Mesodermal cell (in vitro differentiated cells): Measurements from ENCODE around the gene EHD1.

Experiments
- H3K27ac ChIP-seq: 2 replicates; pipeline ENCODE4 v1.7.0; 2013; ENCODE audit warnings: mild to moderate bottlenecking, low read depth, low read length, moderate library complexity; ENCODE audit not compliant: severe bottlenecking
- H3K36me3 ChIP-seq: 2 replicates; pipeline ENCODE4 v1.7.1; 2013; ENCODE audit warnings: mild to moderate bottlenecking, low read length, moderate library complexity; ENCODE audit not compliant: control insufficient read depth, insufficient read depth
- H3K4me1 ChIP-seq: one replicate; pipeline ENCODE4 v1.7.1; 2013; ENCODE audit warnings: mild to moderate bottlenecking, low read length; ENCODE audit not compliant: insufficient read depth, control insufficient read depth, poor library complexity, severe bottlenecking
- H3K4me3 ChIP-seq: 2 replicates; pipeline ENCODE4 v1.7.0; 2013; ENCODE audit warnings: low read length, control low read depth, mild to moderate bottlenecking; ENCODE audit not compliant: insufficient read depth, poor library complexity, severe bottlenecking; ENCODE audit errors: extremely low read depth
- H3K9me3 ChIP-seq: 2 replicates; pipeline ENCODE4 v1.7.1; 2013; ENCODE audit warnings: mild to moderate bottlenecking, low read length, moderate library complexity; ENCODE audit not compliant: control insufficient read depth
- WGBS, 2 experiments: methylation state at CpG; one replicate each; pipeline ENCODE4 v1.1.5; 2013; ENCODE audit warnings: missing lambda C conversion rate in 2 of 2; ENCODE audit not compliant: insufficient coverage in 2 of 2; 5-methylcytosine and 5-hydroxymethylcytosine counted together

The EHD1 gene

GRCh38 chr11:64813826-64814225 lies 64.6 kb downstream of the EHD1 start:
- H3K4me1 ChIP-seq, result peaks cover 3% of the 10 kb centered on the region
- no peak overlapping the region for H3K27ac ChIP-seq
- 97 to 98% methylated on average over 5 of the region's 5 CpGs for WGBS, 2 experiments
- H3K9me3 ChIP-seq, result no peaks in the 10 kb centered on the region
- H3K4me3 ChIP-seq, result no peak overlapping the region
- H3K36me3 ChIP-seq, result peaks cover under 1% of the 10 kb centered on the region

DNA sequence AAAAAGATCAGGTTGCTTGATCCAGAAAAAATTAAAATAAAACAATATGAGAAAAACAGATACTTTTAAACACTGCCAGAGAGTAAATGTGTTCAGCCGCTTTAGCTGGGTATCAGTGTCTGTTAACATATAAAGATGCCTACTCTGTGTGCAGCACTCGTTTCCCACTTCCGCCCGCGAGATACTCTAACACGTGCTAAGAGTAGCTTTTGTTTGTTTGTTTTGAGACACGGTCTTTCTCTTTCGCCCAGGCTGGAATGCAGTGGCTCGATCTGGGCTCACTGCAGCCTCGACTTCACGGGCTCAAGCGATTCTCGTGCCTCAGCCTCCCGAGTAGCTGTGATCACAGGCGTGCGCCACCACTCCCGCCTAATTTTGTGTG lies 67.5 kb downstream of the EHD1 start:
- peak overlapping the region; percentile 99 for H3K4me3 ChIP-seq
- H3K9me3 ChIP-seq, result no peaks in the 10 kb centered on the region
- H3K4me1 ChIP-seq, result peaks cover 3% of the 10 kb centered on the region
- no peak overlapping the region for H3K27ac ChIP-seq
- H3K36me3 ChIP-seq, result peaks cover 28% of the 10 kb centered on the region
- WGBS, 2 experiments, result 12 to 20% methylated on average over 1 to 7 of the region's 17 CpGs

DNA sequence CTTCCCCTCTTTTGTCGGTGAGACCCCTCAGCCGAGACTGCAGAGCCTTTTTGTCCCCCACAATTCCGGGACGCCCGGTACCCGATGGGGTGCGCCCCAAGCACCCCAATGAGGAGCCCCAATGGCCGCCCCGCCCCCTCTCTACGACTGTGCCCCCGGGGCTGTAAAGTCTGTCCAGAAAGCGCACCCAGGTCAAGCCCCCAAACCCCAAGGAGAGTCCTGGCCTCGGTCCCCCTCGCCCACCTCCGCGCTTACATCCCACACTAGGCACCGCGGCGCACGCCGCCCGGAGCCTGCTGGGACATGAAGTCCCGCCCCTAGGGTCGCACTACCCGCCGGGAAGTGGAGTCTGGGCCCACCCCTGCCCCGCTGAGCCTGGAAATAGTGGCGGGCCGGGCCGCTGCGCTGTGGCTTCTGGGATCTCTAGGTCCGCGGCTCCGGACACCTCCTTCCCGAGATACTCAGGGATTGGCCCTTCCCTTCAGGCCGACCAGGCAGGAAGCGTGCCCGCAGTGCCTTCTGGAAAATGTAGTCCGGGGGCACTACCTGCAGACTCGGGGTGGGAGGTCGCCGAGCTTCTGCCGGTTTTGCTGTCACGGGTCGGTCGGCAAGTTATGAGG lies 68.0 kb downstream of the EHD1 start, which contains the start of gene MEN1:
Gene MEN1, minus strand, starts transcription at position 281 of the 620 bp plus-strand sequence. CDS start 442 bp downstream, outside the sequence.
- Histone ChIP-seq H3K27ac (no peak within 1 kb of the TSS), H3K4me1 (peaks cover 3% of the 10 kb centered on the region), H3K4me3 (peak within 1 kb of the TSS; percentile 99), H3K9me3 (no peaks in the 10 kb centered on the region), H3K36me3 (peaks cover 33% of the 10 kb centered on the region)
- WGBS, 2 experiments, result 0 to 1% methylated on average over 32 to 41 of the region's 46 CpGs

GRCh38 chr11:64809781-64810241 lies 68.6 kb downstream of the EHD1 start:
- no peak overlapping the region for H3K27ac ChIP-seq
- WGBS, 2 experiments, result 3% methylated on average over 38 to 41 of the region's 44 CpGs
- peaks cover 3% of the 10 kb centered on the region for H3K4me1 ChIP-seq
- peaks cover 38% of the 10 kb centered on the region for H3K36me3 ChIP-seq
- peak overlapping the region; percentile 99 for H3K4me3 ChIP-seq
- no peaks in the 10 kb centered on the region for H3K9me3 ChIP-seq

- no peak overlapping the region for H3K4me3 ChIP-seq
These were observed 72.9 kb downstream of the EHD1 start for GRCh38 chr11:64805481-64805880.

GRCh38 chr11:64804346-64805210 lies 73.8 kb downstream of the EHD1 start:
- Histone ChIP-seq H3K4me1 (peaks cover 15% of the 10 kb centered on the region), H3K36me3 (peaks cover 56% of the 10 kb centered on the region)

More at GRCh38 chr11:64805481-64805880, 72.9 kb downstream of the EHD1 start:
- no peaks in the 10 kb centered on the region for H3K9me3 ChIP-seq
- WGBS, 2 experiments, result 91 to 95% methylated on average over 7 of the region's 9 CpGs
- no peak overlapping the region for H3K27ac ChIP-seq
- peaks cover 52% of the 10 kb centered on the region for H3K36me3 ChIP-seq
- peaks cover 15% of the 10 kb centered on the region for H3K4me1 ChIP-seq

GRCh38 chr11:64803846-64804345 lies 74.5 kb downstream of the EHD1 start:
- WGBS, 2 experiments, result 43 to 44% methylated on average over 15 of the region's 15 CpGs
- H3K4me3 ChIP-seq, result peak overlapping the region; percentile 59

More at GRCh38 chr11:64804346-64805210, 73.8 kb downstream of the EHD1 start:
- 94% methylated on average over 36 to 40 of the region's 41 CpGs for WGBS, 2 experiments
- Histone ChIP-seq H3K9me3 (no peaks in the 10 kb centered on the region), H3K4me3 (peak overlapping the region; percentile 59), H3K27ac (no peak overlapping the region)

DNA sequence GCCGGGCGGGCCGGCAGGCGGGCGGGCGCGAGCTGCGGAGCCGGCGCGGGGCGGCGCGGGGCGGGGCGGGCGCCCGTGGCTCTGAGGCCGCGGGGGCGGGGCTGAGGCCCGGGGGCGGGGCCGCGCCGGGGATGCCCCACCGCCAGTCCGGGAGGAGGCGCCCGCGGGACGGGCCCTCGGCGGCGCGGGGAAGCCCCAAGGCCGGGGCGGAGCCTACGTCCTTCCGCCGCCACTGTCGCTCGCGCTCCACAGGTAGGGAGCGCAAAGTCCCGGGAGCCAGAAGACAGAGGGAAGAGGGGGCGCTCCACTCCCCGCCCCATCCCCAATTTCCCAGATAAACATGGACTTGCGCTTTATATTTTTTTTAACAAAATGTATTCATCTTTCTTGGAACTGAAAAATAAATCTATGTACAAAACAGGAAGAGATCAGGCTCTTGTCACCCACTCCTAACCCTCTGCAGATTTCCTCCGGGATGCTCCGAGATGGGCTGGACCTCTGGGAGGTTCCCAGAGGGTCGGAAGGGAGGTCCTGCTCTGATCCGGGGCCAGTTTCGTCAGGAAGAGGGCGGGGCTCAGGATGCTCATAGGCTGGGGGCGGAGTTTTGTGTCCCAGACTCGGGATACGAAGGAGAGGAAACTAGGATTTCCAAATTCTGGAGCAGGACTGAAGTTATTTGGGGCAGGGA lies 75.1 kb downstream of the EHD1 start, which contains the start of gene MAP4K2:
Gene MAP4K2, minus strand, starts transcription at position 57 of the 688 bp plus-strand sequence. CDS start 65 bp downstream, outside the sequence.
- Histone ChIP-seq H3K27ac (peak within 1 kb of the TSS; percentile 73), H3K9me3 (no peaks in the 10 kb centered on the region), H3K36me3 (peaks cover 57% of the 10 kb centered on the region), H3K4me3 (peak within 1 kb of the TSS; percentile 59), H3K4me1 (peaks cover 12% of the 10 kb centered on the region)
- WGBS, 2 experiments, result 0% methylated on average over 26 to 35 of the region's 58 CpGs

More at GRCh38 chr11:64803846-64804345, 74.5 kb downstream of the EHD1 start:
- peak overlapping the region; percentile 73 for H3K27ac ChIP-seq
- no peaks in the 10 kb centered on the region for H3K9me3 ChIP-seq
- peaks cover 12% of the 10 kb centered on the region for H3K4me1 ChIP-seq
- H3K36me3 ChIP-seq, result peaks cover 61% of the 10 kb centered on the region

GRCh38 chr11:64802370-64803157 lies 75.9 kb downstream of the EHD1 start:
- WGBS, 2 experiments, result 17 to 26% methylated on average over 32 to 42 of the region's 54 CpGs
- Histone ChIP-seq H3K36me3 (peaks cover 50% of the 10 kb centered on the region), H3K4me1 (peaks cover 12% of the 10 kb centered on the region), H3K4me3 (peak overlapping the region; percentile 49), H3K9me3 (no peaks in the 10 kb centered on the region), H3K27ac (no peak overlapping the region)
